ENCODE measurements around the gene SPOPL. TPM values are rescaled to one million over a fixed set of nuclear protein-coding genes. Genes with fewer than 3 reads are reported as not detected.
"Not testable (repeated sequence)": the region's sequence is repeated elsewhere in the genome, so short reads cannot be mapped to it uniquely, and the experiment has no call there.

Gene SPOPL
- total RNA-seq, 1 donor, result 21.6 TPM

GRCh38 chr2:138522556-138522955 lies 21.0 kb downstream of the SPOPL start:
- no peak overlapping the region for H3K4me3 ChIP-seq (ENCODE audit: low read depth, low read length)
- TF ChIP-seq CTCF (IDR thresholded peaks at IDR 0.05; ENCODE audit: insufficient read depth, low read depth, low read length), result no peak
- DNase-seq (ENCODE audit: low read depth), result no peak

- not testable (repeated sequence) for H3K4me3 ChIP-seq (ENCODE audit: low read depth, low read length); DNase-seq (ENCODE audit: low read depth)
Measured at GRCh38 chr2:138523018-138523672, 21.6 kb downstream of the SPOPL start.

GRCh38 chr2:138523673-138524042 lies 22.1 kb downstream of the SPOPL start:
- H3K4me3 ChIP-seq (ENCODE audit: low read depth, low read length); DNase-seq (ENCODE audit: low read depth): not testable (repeated sequence)

- not testable (repeated sequence) for H3K4me3 ChIP-seq (ENCODE audit: low read depth, low read length); DNase-seq (ENCODE audit: low read depth)
Measured at GRCh38 chr2:138524353-138524752, 22.8 kb downstream of the SPOPL start.

- H3K4me3 ChIP-seq (ENCODE audit: low read depth, low read length), result peak overlapping the region; percentile 34
- peak; percentile 92 for DNase-seq (ENCODE audit: low read depth)
- no peak for TF ChIP-seq CTCF (IDR thresholded peaks at IDR 0.05; ENCODE audit: insufficient read depth, low read depth, low read length)
Measured at GRCh38 chr2:138531913-138532312, 30.3 kb downstream of the SPOPL start.

- TF ChIP-seq CTCF (IDR thresholded peaks at IDR 0.05; ENCODE audit: insufficient read depth, low read depth, low read length), result no peak
- no peak for DNase-seq (ENCODE audit: low read depth)
- no peak overlapping the region for H3K4me3 ChIP-seq (ENCODE audit: low read depth, low read length)
Measured at GRCh38 chr2:138534791-138535190, 33.2 kb downstream of the SPOPL start.

- H3K4me3 ChIP-seq (ENCODE audit: low read depth, low read length), result no peak overlapping the region
- DNase-seq (ENCODE audit: low read depth), result peak; percentile 46
- TF ChIP-seq CTCF (IDR thresholded peaks at IDR 0.05; ENCODE audit: insufficient read depth, low read depth, low read length), result no peak
Measured at GRCh38 chr2:138536302-138536701, 34.7 kb downstream of the SPOPL start.

GRCh38 chr2:138536740-138537139 lies 35.2 kb downstream of the SPOPL start:
- no peak for TF ChIP-seq CTCF (IDR thresholded peaks at IDR 0.05; ENCODE audit: insufficient read depth, low read depth, low read length)
- DNase-seq (ENCODE audit: low read depth), result no peak
- no peak overlapping the region for H3K4me3 ChIP-seq (ENCODE audit: low read depth, low read length)

Data from fibroblast of villous mesenchyme (primary cell).